GM10266 (cell line): ENCODE results near the gene KLHL21.

Source experiments
- DNase-seq: peaks from one replicate; pipeline ENCODE4 v3.0.0; 2012; ENCODE audit errors: extremely low spot score
- TF ChIP-seq, protein P1 (sequence below): IDR thresholded peaks from 2 replicates; pipeline ENCODE4 v1.5.1; 2012; ENCODE audit warnings: mild to moderate bottlenecking, low read depth; ENCODE audit not compliant: control insufficient read depth, insufficient read depth; ENCODE audit errors: missing control alignments

KLHL21 gene

GRCh38 chr1:6594977-6595740 lies 7.5 kb downstream of the KLHL21 start:
- DNase-seq: no peak
- TF ChIP-seq, protein P1, sequence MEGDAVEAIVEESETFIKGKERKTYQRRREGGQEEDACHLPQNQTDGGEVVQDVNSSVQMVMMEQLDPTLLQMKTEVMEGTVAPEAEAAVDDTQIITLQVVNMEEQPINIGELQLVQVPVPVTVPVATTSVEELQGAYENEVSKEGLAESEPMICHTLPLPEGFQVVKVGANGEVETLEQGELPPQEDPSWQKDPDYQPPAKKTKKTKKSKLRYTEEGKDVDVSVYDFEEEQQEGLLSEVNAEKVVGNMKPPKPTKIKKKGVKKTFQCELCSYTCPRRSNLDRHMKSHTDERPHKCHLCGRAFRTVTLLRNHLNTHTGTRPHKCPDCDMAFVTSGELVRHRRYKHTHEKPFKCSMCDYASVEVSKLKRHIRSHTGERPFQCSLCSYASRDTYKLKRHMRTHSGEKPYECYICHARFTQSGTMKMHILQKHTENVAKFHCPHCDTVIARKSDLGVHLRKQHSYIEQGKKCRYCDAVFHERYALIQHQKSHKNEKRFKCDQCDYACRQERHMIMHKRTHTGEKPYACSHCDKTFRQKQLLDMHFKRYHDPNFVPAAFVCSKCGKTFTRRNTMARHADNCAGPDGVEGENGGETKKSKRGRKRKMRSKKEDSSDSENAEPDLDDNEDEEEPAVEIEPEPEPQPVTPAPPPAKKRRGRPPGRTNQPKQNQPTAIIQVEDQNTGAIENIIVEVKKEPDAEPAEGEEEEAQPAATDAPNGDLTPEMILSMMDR: no peak

GRCh38 chr1:6593810-6594209 lies 8.9 kb downstream of the KLHL21 start:
- no peak for DNase-seq
- TF ChIP-seq, protein P1: no peak

GRCh38 chr1:6592865-6593593 lies 9.6 kb downstream of the KLHL21 start:
- TF ChIP-seq, protein P1: no peak
- no peak for DNase-seq

- no peak for DNase-seq
- TF ChIP-seq, protein P1: no peak
Measured at GRCh38 chr1:6592441-6592840, 10.2 kb downstream of the KLHL21 start.

- TF ChIP-seq, protein P1: no peak
- DNase-seq: no peak
Measured at GRCh38 chr1:6591644-6592043, 11.0 kb downstream of the KLHL21 start.

GRCh38 chr1:6591222-6591621 lies 11.4 kb downstream of the KLHL21 start:
- no peak for DNase-seq
- TF ChIP-seq, protein P1: no peak

DNA sequence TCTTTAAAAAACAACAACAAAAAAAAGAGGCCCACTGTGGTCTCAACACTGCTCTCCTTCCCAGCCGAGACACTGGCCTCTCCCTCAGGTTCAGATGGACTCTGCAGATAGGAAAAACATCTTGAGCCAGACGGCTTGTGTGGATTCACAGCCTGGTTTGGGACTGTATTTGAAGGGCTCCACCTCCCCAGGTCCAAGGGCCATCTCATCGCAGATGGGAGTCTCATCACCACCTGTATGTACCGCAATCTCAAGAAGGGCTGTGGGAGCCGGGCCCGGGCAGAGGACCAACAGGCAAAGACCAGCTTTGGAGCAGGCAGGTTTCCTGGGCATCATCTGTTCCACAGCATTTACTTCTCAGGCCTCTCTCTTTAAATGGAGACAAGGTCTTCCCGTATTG lies 12.6 kb downstream of the KLHL21 start:
- DNase-seq: no peak
- TF ChIP-seq, protein P1: no peak
